NCI-H2081 (cell line): ENCODE results near the gene DDX25.
"Not testable (repeated sequence)": the region's sequence is repeated elsewhere in the genome, so short reads cannot be mapped to it uniquely, and the experiment has no call there.

Source experiments
- DNase-seq, 2 experiments: peaks; one replicate each; lab custom pipeline; 2025; lab: John Stamatoyannopoulos, UW

The DDX25 gene

GRCh38 chr11:125903711-125904659 is at the start of gene DDX25:
Gene DDX25, plus strand, starts transcription at chr11:125904508. Its CDS starts 10 bp downstream, at chr11:125904518.
- peak; percentile 20 to 31 for DNase-seq

GRCh38 chr11:125857670-125858069 is 46.6 kb upstream of the DDX25 start:
- DNase-seq = not testable (repeated sequence)

- not testable (repeated sequence) for DNase-seq
Measured at GRCh38 chr11:125862786-125863185, 41.5 kb upstream of the DDX25 start.

- not testable (repeated sequence) for DNase-seq
Measured at GRCh38 chr11:125865354-125865753, 39.0 kb upstream of the DDX25 start.

GRCh38 chr11:125869521-125869920 is 34.8 kb upstream of the DDX25 start:
- DNase-seq = no peak

GRCh38 chr11:125871391-125872137 is 32.7 kb upstream of the DDX25 start:
- DNase-seq = peak; percentile 21 to 43

GRCh38 chr11:125872138-125872491 is 32.2 kb upstream of the DDX25 start:
- DNase-seq = no peak

- DNase-seq = no peak
Measured at GRCh38 chr11:125873881-125874555, 30.3 kb upstream of the DDX25 start.

- DNase-seq = peak; percentile 75 to 76
Measured at GRCh38 chr11:125874556-125875124, 29.7 kb upstream of the DDX25 start.

- DNase-seq = no peak
Measured at GRCh38 chr11:125881291-125881690, 23.0 kb upstream of the DDX25 start.

GRCh38 chr11:125883375-125883774 is 20.9 kb upstream of the DDX25 start:
- DNase-seq = no peak

- DNase-seq = no peak
Measured at GRCh38 chr11:125886997-125887372, 17.3 kb upstream of the DDX25 start.

- peak; percentile 90 to 94 for DNase-seq
Measured at GRCh38 chr11:125887373-125888324, 16.7 kb upstream of the DDX25 start, which contains the start of gene HYLS1. Gene HYLS1, plus strand, starts transcription at chr11:125887668. Its CDS starts 11,701 bp downstream, at chr11:125899369.

GRCh38 chr11:125890447-125891100 is 13.7 kb upstream of the DDX25 start:
- DNase-seq = no peak

GRCh38 chr11:125892071-125892470 is 12.2 kb upstream of the DDX25 start:
- DNase-seq = no peak

GRCh38 chr11:125892994-125893393 is 11.3 kb upstream of the DDX25 start:
- no peak for DNase-seq

GRCh38 chr11:125901872-125902271 is 2.4 kb upstream of the DDX25 start:
- DNase-seq = no peak

- DNase-seq = peak in 1 of 2 experiments; percentile 12
Measured at GRCh38 chr11:125902277-125902926, 1.9 kb upstream of the DDX25 start.

GRCh38 chr11:125902927-125903710 is 1.2 kb upstream of the DDX25 start, which contains the start of gene PUS3:
Gene PUS3, minus strand, starts transcription at chr11:125903206. Its CDS starts 6,922 bp downstream, at chr11:125896284.
- DNase-seq = peak; percentile 92 to 96
